GM12878 (cell line): Measurements from ENCODE around the gene DHRS12. TPM values are rescaled to one million over a fixed set of nuclear protein-coding genes. Genes with fewer than 3 reads are reported as not detected.

ENCODE experiments used
- ATAC-seq: fragments of 200-7000 bp; cut with Tn5 transposase; 3 replicates; pipeline ENCODE4 v1.9.1; 2020; ENCODE audit warnings: mild to moderate bottlenecking, moderate library complexity
- BruUV-seq: library from RNA; stranded (reverse); fragments of 400-500 nt; replicated peaks from 2 replicates; lab custom pipeline; 2021; lab: Mats Ljungman, UMichigan
- CTCF ChIA-PET: fragments of 300-600 bp; sonication (Branson Sonifier 250); formaldehyde crosslinking; extraction: SDS; loops from one replicate; lab custom pipeline; 2021; ENCODE audit warnings: inconsistent platforms; lab: Yijun Ruan, JAX
- POLR2A ChIA-PET: fragments of 350-600 bp; formaldehyde crosslinking; extraction: SDS; loops from one replicate; lab custom pipeline; 2021; ENCODE audit warnings: inconsistent platforms; lab: Charles Lee
- RAD21 ChIA-PET: fragments of 300-600 bp; sonication (Branson Sonifier 250); formaldehyde crosslinking; loops from one replicate; lab custom pipeline; 2023; ENCODE audit warnings: antibody characterized with exemption; ENCODE audit not compliant: unreplicated experiment; lab: Charles Lee
- SMC1A ChIA-PET: fragments of 300-600 bp; sonication (Branson Sonifier 250); formaldehyde crosslinking; loops from one replicate; lab custom pipeline; 2023; ENCODE audit not compliant: unreplicated experiment, uncharacterized antibody; lab: Charles Lee
- DNase-seq: peaks from one replicate; pipeline ENCODE4 v3.0.0-alpha.2; 2011; ENCODE audit warnings: low read depth, low spot score
- FAIRE-seq: peaks from 3 replicates; lab custom pipeline; 2011; peaks lifted over from hg19 to GRCh38; lab: Jason Lieb, UNC
- H2AFZ ChIP-seq: 2 replicates; pipeline ENCODE4 v1.6.0; 2011; ENCODE audit warnings: low read depth, low read length, control low read depth; ENCODE audit not compliant: control insufficient read depth
- H3K27ac ChIP-seq: 2 replicates; pipeline ENCODE4 v1.5.1; 2011; ENCODE audit warnings: control low read depth; ENCODE audit not compliant: control insufficient read depth, insufficient read depth
- H3K27me3 ChIP-seq, 2 experiments: replicated peaks in 1 of 2; 2 replicates each; pipeline versions ENCODE4 v1.6.0 to v1.6.1; 2011; ENCODE audit warnings: low read length in 1 of 2; ENCODE audit not compliant: control insufficient read depth in 2 of 2, insufficient read depth in 2 of 2
- H3K36me3 ChIP-seq, 2 experiments: 2 replicates each; pipeline ENCODE4 v1.5.1; 2011; ENCODE audit warnings: low read length in 1 of 2; ENCODE audit not compliant: control insufficient read depth in 2 of 2, insufficient read depth in 2 of 2
- H3K4me1 ChIP-seq: 2 replicates; pipeline ENCODE4 v1.6.1; 2011; ENCODE audit warnings: mild to moderate bottlenecking, low read length, moderate library complexity, mixed read lengths; ENCODE audit not compliant: control insufficient read depth, insufficient read depth
- H3K4me2 ChIP-seq: 2 replicates; pipeline ENCODE4 v1.6.0; 2011; ENCODE audit warnings: control low read depth; ENCODE audit not compliant: control insufficient read depth, insufficient read depth
- H3K4me3 ChIP-seq: fragments of 200-600 bp; sonication (generic); 2 replicates; pipeline ENCODE4 v1.5.1; 2016
- H3K79me2 ChIP-seq: 2 replicates; pipeline ENCODE4 v1.6.0; 2011; ENCODE audit warnings: low read length; ENCODE audit not compliant: control insufficient read depth, insufficient read depth
- H3K9ac ChIP-seq: 2 replicates; pipeline ENCODE4 v1.8.0; 2011; ENCODE audit warnings: low read length, control low read depth, mixed read lengths; ENCODE audit not compliant: control insufficient read depth, insufficient read depth
- H3K9me3 ChIP-seq: replicated peaks from 3 replicates; pipeline ENCODE4 v1.5.1; 2011; ENCODE audit warnings: mild to moderate bottlenecking, low read length; ENCODE audit not compliant: control insufficient read depth, insufficient read depth
- H4K20me1 ChIP-seq: 2 replicates; pipeline ENCODE4 v1.6.0; 2011; ENCODE audit not compliant: control insufficient read depth, insufficient read depth
- CBFB ChIP-seq: IDR thresholded peaks from 2 replicates; pipeline ENCODE4 v1.6.1; 2016; ENCODE audit warnings: antibody characterized with exemption, low read depth
- CBX5 ChIP-seq: sonication (generic); IDR thresholded peaks from 2 replicates; pipeline ENCODE4 v1.6.1; 2016; ENCODE audit warnings: low read depth, moderate library complexity, mild to moderate bottlenecking, inconsistent platforms
- DPF2 ChIP-seq: fragments of 450-650 bp; IDR thresholded peaks from 2 replicates; pipeline ENCODE4 v1.6.1; 2017; ENCODE audit warnings: mild to moderate bottlenecking
- GATAD2B ChIP-seq: fragments of 450-650 bp; conservative IDR thresholded peaks from 2 replicates; pipeline ENCODE4 v1.6.1; 2017; ENCODE audit warnings: low read depth, mild to moderate bottlenecking, moderate library complexity
- HDAC6 ChIP-seq: fragments of 200-600 bp; sonication (generic); IDR thresholded peaks from one replicate; pipeline ENCODE4 v1.8.0; 2017; ENCODE audit warnings: antibody characterized with exemption; ENCODE audit not compliant: unreplicated experiment
- HDGF ChIP-seq: fragments of 450-650 bp; IDR thresholded peaks from 2 replicates; pipeline ENCODE4 v1.6.1; 2016; ENCODE audit warnings: antibody characterized with exemption
- IKZF1 ChIP-seq: fragments of 450-650 bp; conservative IDR thresholded peaks from 2 replicates; pipeline ENCODE4 v1.6.1; 2017; ENCODE audit warnings: antibody characterized with exemption, mild to moderate bottlenecking
- LARP7 ChIP-seq: fragments of 450-650 bp; IDR thresholded peaks from 2 replicates; pipeline ENCODE4 v1.6.1; 2017; ENCODE audit warnings: mild to moderate bottlenecking
- MYC ChIP-seq: IDR thresholded peaks from 2 replicates; pipeline ENCODE4 v1.6.1; 2011; ENCODE audit warnings: mild to moderate bottlenecking, low read length, moderate library complexity, inconsistent platforms; ENCODE audit not compliant: insufficient read depth, insufficient replicate concordance, insufficient read length, severe bottlenecking
- NR2F1 ChIP-seq: fragments of 450-650 bp; conservative IDR thresholded peaks from 2 replicates; pipeline ENCODE4 v1.6.1; 2017; ENCODE audit warnings: mild to moderate bottlenecking
- PML ChIP-seq: IDR thresholded peaks from 2 replicates; pipeline ENCODE4 v1.6.1; 2012; ENCODE audit warnings: low read length, inconsistent platforms
- POLR2A ChIP-seq: IDR thresholded peaks from 2 replicates; pipeline ENCODE4 v1.6.1; 2011; ENCODE audit warnings: low read depth, mild to moderate bottlenecking, low read length
- RBBP5 ChIP-seq: fragments of 200-600 bp; sonication (generic); conservative IDR thresholded peaks from 2 replicates; pipeline ENCODE4 v1.6.1; 2016
- RCOR1 ChIP-seq: conservative IDR thresholded peaks from 2 replicates; pipeline ENCODE4 v1.6.1; 2012; ENCODE audit warnings: low read depth, low read length, improper control_type of control experiment
- SIX5 ChIP-seq: IDR thresholded peaks from 2 replicates; pipeline ENCODE4 v1.6.1; 2011; ENCODE audit warnings: mild to moderate bottlenecking, low read depth, low read length, moderate library complexity; ENCODE audit not compliant: severe bottlenecking
- SMAD1 ChIP-seq: fragments of 450-650 bp; IDR thresholded peaks from 2 replicates; pipeline ENCODE4 v1.6.1; 2018; ENCODE audit warnings: mild to moderate bottlenecking, low read depth; ENCODE audit not compliant: partially characterized antibody
- SMAD5 ChIP-seq: IDR thresholded peaks from 2 replicates; pipeline ENCODE4 v1.6.1; 2016; ENCODE audit warnings: antibody characterized with exemption, low read depth
- SRF ChIP-seq, 2 experiments: IDR thresholded peaks; 2 replicates each; pipeline ENCODE4 v1.6.1; 2011; ENCODE audit warnings: low read depth in 2 of 2, low read length in 2 of 2, mild to moderate bottlenecking in 1 of 2, moderate library complexity in 1 of 2
- TCF7 ChIP-seq: IDR thresholded peaks from 2 replicates; pipeline ENCODE4 v1.6.1; 2014; ENCODE audit warnings: antibody characterized with exemption, borderline replicate concordance
- YY1 ChIP-seq: IDR thresholded peaks from 2 replicates; pipeline ENCODE4 v1.6.1; 2011; ENCODE audit warnings: low read depth, mild to moderate bottlenecking, low read length
- ZNF207 ChIP-seq: fragments of 450-650 bp; IDR thresholded peaks from 2 replicates; pipeline ENCODE4 v1.6.1; 2014; ENCODE audit warnings: antibody characterized with exemption, mild to moderate bottlenecking, borderline replicate concordance
- WGBS: methylation state at CpG from one replicate; pipeline ENCODE4 v1.1.6; 2016; ENCODE audit warnings: low lambda C conversion rate; ENCODE audit not compliant: insufficient replicate concordance, insufficient coverage; ENCODE audit errors: missing lambda C conversion rate; 5-methylcytosine and 5-hydroxymethylcytosine counted together
- in situ Hi-C: fragments of 300-500 bp; cut with MboI; formaldehyde crosslinking; loops from 9 replicates; pipeline ENCODE4 v1.14.3; 2018; ENCODE audit warnings: mixed read lengths
- intact Hi-C: fragments of 100-400 bp; cut with micrococcal nuclease; formaldehyde crosslinking; loops from one replicate; pipeline ENCODE4 v1.14.2; 2022; ENCODE audit not compliant: unreplicated experiment
- polyA plus RNA-seq, 11 experiments: library from polyadenylated mRNA; depleted of rRNA in 4 of 11; unstranded in 6 of 11; stranded (reverse) in 5 of 11; fragments of >200 nt; fragmentation: Nextera tagmentation in 4 of 11; fragmentation: Illumina TruSeq in 1 of 11; extraction: Ambion mirVana in 4 of 11; extraction: Trizol in 1 of 11; gene quantifications; 1 replicate in 1 of 11; 2 replicates in 10 of 11; pipeline versions ENCODE4 v1.2.1 to v1.2.3, GENCODE V29; 2011 to 2016; ENCODE audit warnings: inconsistent platforms in 2 of 11, missing spikeins in 2 of 11, low read depth in 1 of 11
- total RNA-seq, 4 experiments: library from RNA; depleted of rRNA in 3 of 4; stranded (reverse); fragments of >200 nt in 3 of 4; fragmentation: Illumina TruSeq in 1 of 4; extraction: Trizol in 1 of 4; gene quantifications; 2 replicates each; pipeline versions ENCODE4 v1.2.1 to v1.2.3, GENCODE V29; 2013 to 2021
- TF ChIP-seq, protein P1 (sequence below): IDR thresholded peaks from 2 replicates; pipeline ENCODE4 v1.6.1; 2011; ENCODE audit warnings: mild to moderate bottlenecking, low read depth, low read length, moderate library complexity; ENCODE audit not compliant: insufficient replicate concordance

DHRS12 gene
- total and polyA plus RNA-seq, 10 of the 15 experiments (the other 5 are each of a cell fraction or from before 2014, with no cell fraction given), result 2.9 to 11.3 (median 8.2) TPM

- Histone ChIP-seq H3K9me3 (no peaks in the 10 kb centered on the region), H4K20me1 (no peaks in the 10 kb centered on the region), H3K27me3 (no peaks in the 10 kb centered on the region), H3K4me2 (no peak overlapping the region), H3K9ac (no peak overlapping the region), H3K27ac (no peak overlapping the region), H3K36me3 (peaks cover 0 to 2% of the 10 kb centered on the region in 2 experiments; a peak in 1 of 4 replicates), H3K4me1 (no peaks in the 10 kb centered on the region), H3K4me3 (no peak overlapping the region), H2AFZ (no peak overlapping the region), H3K79me2 (no peaks in the 10 kb centered on the region)
- TF ChIP-seq CBX5 (no peak), HDAC6 (no peak), NR2F1 (no peak), LARP7 (no peak)
- TF ChIP-seq, protein P1, sequence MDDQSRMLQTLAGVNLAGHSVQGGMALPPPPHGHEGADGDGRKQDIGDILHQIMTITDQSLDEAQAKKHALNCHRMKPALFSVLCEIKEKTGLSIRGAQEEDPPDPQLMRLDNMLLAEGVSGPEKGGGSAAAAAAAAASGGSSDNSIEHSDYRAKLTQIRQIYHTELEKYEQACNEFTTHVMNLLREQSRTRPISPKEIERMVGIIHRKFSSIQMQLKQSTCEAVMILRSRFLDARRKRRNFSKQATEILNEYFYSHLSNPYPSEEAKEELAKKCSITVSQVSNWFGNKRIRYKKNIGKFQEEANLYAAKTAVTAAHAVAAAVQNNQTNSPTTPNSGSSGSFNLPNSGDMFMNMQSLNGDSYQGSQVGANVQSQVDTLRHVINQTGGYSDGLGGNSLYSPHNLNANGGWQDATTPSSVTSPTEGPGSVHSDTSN, result no peak
- ChIA-PET CTCF (no interaction called here), POLR2A (no interaction called here), SMC1A (interaction anchor here (1.1 to 1.4 kb wide), 2 partner anchors 8 to 10 kb away, joined by 3 read pairs; no protein-coding TSS in a partner anchor), RAD21 (no interaction called here)
- ATAC-seq (no peak), DNase-seq (no peak), FAIRE-seq (no peak)
- BruUV-seq, result no TSS peak
- in situ Hi-C loops (no loop called here), intact Hi-C loops (no loop called here)
- WGBS, result 95% methylated on average over 10 of the region's 10 CpGs
Measured at GRCh38 chr13:51728972-51729371, 75.0 kb downstream of the DHRS12 start.

- no TSS peak for BruUV-seq
- H3K9me3 ChIP-seq, result no peaks in the 10 kb centered on the region
- H3K27ac ChIP-seq, result no peak overlapping the region
- intact Hi-C loops, result no loop called here
- DNase-seq, result no peak
- H3K9ac ChIP-seq, result no peak overlapping the region
- no peaks in the 10 kb centered on the region for H3K4me1 ChIP-seq
- no peak overlapping the region for H2AFZ ChIP-seq
- POLR2A ChIA-PET, result no interaction called here
- H3K36me3 ChIP-seq, result peaks cover 0 to 2% of the 10 kb centered on the region in 2 experiments; a peak in 1 of 4 replicates
- ATAC-seq, result 0 out of 3 replicates have a peak, but pooled peaks have one; percentile 16
- CTCF ChIA-PET, result no interaction called here
- SMC1A ChIA-PET, result no interaction called here
- no peaks in the 10 kb centered on the region for H4K20me1 ChIP-seq
- in situ Hi-C loops, result no loop called here
- no peaks in the 10 kb centered on the region for H3K79me2 ChIP-seq
- no peaks in the 10 kb centered on the region for H3K27me3 ChIP-seq
- 64% methylated on average over 4 of the region's 4 CpGs for WGBS
- FAIRE-seq, result no peak
- no peak overlapping the region for H3K4me2 ChIP-seq
- no peak for TF ChIP-seq HDGF
- no peak for TF ChIP-seq SIX5
- TF ChIP-seq MYC, result no peak
- TF ChIP-seq GATAD2B, result no peak
- no peak for TF ChIP-seq SRF (IDR thresholded peaks at IDR 0.05; ENCODE audit: low read depth in 2 of 2, low read length in 2 of 2)
- no peak for TF ChIP-seq TCF7
- TF ChIP-seq CBFB, result no peak
- no peak for TF ChIP-seq RCOR1
- TF ChIP-seq PML, result no peak
- no peak for TF ChIP-seq RBBP5
- TF ChIP-seq DPF2, result no peak
- TF ChIP-seq SMAD1, result no peak
- no peak for TF ChIP-seq YY1
- TF ChIP-seq IKZF1, result no peak
- TF ChIP-seq ZNF207, result no peak
- no peak for TF ChIP-seq POLR2A
- no peak for TF ChIP-seq SMAD5
- TF ChIP-seq, all 136 proteins: peak for 0
- H3K4me3 ChIP-seq, result no peak overlapping the region
- RAD21 ChIA-PET, result no interaction called here
Measured at GRCh38 chr13:51728275-51728673, 75.7 kb downstream of the DHRS12 start.
